ENCODE measurements around the gene UNC13D. TPM values are rescaled to one million over a fixed set of nuclear protein-coding genes. Genes with fewer than 3 reads are reported as not detected.

The UNC13D gene
- total and polyA plus RNA-seq, 9 of the 15 experiments (the other 6 are each of a cell fraction or from before 2014, with no cell fraction given) = 0.86 to 244 (median 69.2) TPM

GRCh38 chr17:75845058-75845711 is 981 bp upstream of the UNC13D start (continued):
- no peak for TF ChIP-seq E2F5 (CRISPR knock-in tag; IDR thresholded peaks at IDR 0.05)
- peak; percentile 62; the same call in 1 of the 2 replicates for TF ChIP-seq RB1 (IDR thresholded peaks at IDR 0.05; ENCODE audit: low read depth)
- TF ChIP-seq HINFP (tag; conservative IDR thresholded peaks at IDR 0.05; ENCODE audit: low read depth) = no peak
- TF ChIP-seq IRF9 (tag; IDR thresholded peaks at IDR 0.05) = no peak
- peak; percentile 64 for TF ChIP-seq ZNF24 (IDR thresholded peaks at IDR 0.05)
- peak; percentile 89 for TF ChIP-seq ZFX (CRISPR knock-in tag; IDR thresholded peaks at IDR 0.05)
- 0 out of 4 replicates have a peak, but pooled peaks of 1 of the 2 experiments have one; percentile 55 for TF ChIP-seq BCLAF1 (IDR thresholded peaks at IDR 0.05; ENCODE audit: borderline replicate concordance in 1 of 2, control insufficient read depth in 1 of 2, low read depth in 2 of 2, low read length in 1 of 2)
- TF ChIP-seq ZNF699 (CRISPR knock-in tag; IDR thresholded peaks at IDR 0.05; ENCODE audit: insufficient replicate concordance) = no peak
- no peak for TF ChIP-seq ASH1L (IDR thresholded peaks at IDR 0.05; ENCODE audit: borderline replicate concordance, low read depth, partially characterized antibody)
- TF ChIP-seq CEBPZ (IDR thresholded peaks at IDR 0.05; ENCODE audit: borderline replicate concordance, low read depth, low read length) = no peak
- no peak for TF ChIP-seq SMARCB1 (IDR thresholded peaks at IDR 0.05; ENCODE audit: insufficient read length, low read depth)
- peak; percentile 76 for TF ChIP-seq ZBTB33 (CRISPR knock-in tag; IDR thresholded peaks at IDR 0.05)
- TF ChIP-seq KLF13 (tag; IDR thresholded peaks at IDR 0.05; ENCODE audit: borderline replicate concordance, low read depth) = peak; percentile 57; the same call in 1 of the 2 replicates
